Endothelial cell of umbilical vein (primary cell): ENCODE results near the gene GNAI1.

ENCODE experiments used
- EZH2 ChIP-seq: IDR thresholded peaks from 2 replicates; pipeline ENCODE4 v1.6.1; 2012; ENCODE audit warnings: borderline replicate concordance, low read depth, mild to moderate bottlenecking, moderate library complexity, low read length, inconsistent platforms; ENCODE audit not compliant: severe bottlenecking
- FOS ChIP-seq: IDR thresholded peaks from 2 replicates; pipeline ENCODE4 v1.6.1; 2011; ENCODE audit warnings: mild to moderate bottlenecking, low read length, moderate library complexity, borderline replicate concordance; ENCODE audit not compliant: insufficient read depth
- MYC ChIP-seq: IDR thresholded peaks from one replicate; pipeline ENCODE4 v1.6.1; 2011; ENCODE audit warnings: mild to moderate bottlenecking, low read depth, low read length
- POLR2A ChIP-seq: IDR thresholded peaks from 2 replicates; pipeline ENCODE4 v1.6.1; 2012; ENCODE audit warnings: low read depth, mild to moderate bottlenecking, control low read depth, low read length
- POLR2AphosphoS5 ChIP-seq: IDR thresholded peaks from 2 replicates; pipeline ENCODE4 v1.6.1; 2012; ENCODE audit warnings: low read depth, mild to moderate bottlenecking, control low read depth, low read length, moderate library complexity; ENCODE audit not compliant: insufficient read depth
- TF ChIP-seq, protein P1 (sequence below), 2 donors: IDR thresholded peaks; 1 replicate in 1 of 2; 2 replicates in 1 of 2; pipeline ENCODE4 v1.5.1; 2011; ENCODE audit warnings: low read length in 2 of 2, mild to moderate bottlenecking in 2 of 2, moderate library complexity in 2 of 2, control low read depth in 1 of 2, inconsistent platforms in 1 of 2, low read depth in 1 of 2; ENCODE audit not compliant: insufficient read depth in 1 of 2; ENCODE audit errors: extremely low read depth in 1 of 2
- TF ChIP-seq, protein P2 (sequence below): IDR thresholded peaks from 2 replicates; pipeline ENCODE4 v1.6.1; 2011; ENCODE audit not compliant: insufficient read depth, insufficient read length

DNA sequence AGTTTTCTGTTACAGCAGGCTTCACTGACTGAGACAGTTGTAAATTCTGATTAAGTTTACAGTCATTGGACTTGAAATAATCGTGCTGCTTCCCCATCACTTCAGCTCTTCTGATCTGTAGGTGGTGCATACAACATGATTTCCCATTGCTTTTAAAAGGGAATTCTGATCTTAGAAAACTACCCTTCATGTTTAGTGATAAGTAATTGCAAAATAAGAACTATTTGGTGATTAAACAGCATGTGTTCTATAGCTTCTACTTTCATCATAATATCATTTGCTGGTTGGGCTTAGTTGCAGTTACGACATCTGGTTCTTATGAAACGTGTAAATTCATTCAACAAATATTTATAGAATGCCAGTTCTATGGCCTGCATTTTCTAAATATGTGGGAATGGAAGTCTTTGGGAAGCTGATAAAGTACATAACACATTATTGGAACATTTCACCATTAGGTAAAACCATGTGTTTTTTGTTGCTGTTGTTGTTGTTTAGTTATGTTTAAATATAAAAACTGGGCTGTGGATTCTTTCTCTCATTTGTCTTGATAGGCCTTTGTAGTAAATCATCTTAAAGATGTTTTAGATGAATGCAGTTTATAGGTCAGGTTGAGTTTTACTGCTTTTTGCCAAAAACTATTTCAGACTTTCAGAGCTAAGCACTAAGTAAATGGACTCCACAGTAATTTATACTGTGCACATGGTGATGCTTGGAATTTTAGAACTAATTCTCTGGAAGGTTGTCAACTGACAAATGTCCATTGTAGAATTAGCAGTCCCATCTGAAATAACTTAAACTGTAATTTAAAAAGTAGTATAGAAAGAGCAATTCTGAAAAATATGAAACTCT lies 13.1 kb downstream of the GNAI1 start:
- TF ChIP-seq, protein P1, sequence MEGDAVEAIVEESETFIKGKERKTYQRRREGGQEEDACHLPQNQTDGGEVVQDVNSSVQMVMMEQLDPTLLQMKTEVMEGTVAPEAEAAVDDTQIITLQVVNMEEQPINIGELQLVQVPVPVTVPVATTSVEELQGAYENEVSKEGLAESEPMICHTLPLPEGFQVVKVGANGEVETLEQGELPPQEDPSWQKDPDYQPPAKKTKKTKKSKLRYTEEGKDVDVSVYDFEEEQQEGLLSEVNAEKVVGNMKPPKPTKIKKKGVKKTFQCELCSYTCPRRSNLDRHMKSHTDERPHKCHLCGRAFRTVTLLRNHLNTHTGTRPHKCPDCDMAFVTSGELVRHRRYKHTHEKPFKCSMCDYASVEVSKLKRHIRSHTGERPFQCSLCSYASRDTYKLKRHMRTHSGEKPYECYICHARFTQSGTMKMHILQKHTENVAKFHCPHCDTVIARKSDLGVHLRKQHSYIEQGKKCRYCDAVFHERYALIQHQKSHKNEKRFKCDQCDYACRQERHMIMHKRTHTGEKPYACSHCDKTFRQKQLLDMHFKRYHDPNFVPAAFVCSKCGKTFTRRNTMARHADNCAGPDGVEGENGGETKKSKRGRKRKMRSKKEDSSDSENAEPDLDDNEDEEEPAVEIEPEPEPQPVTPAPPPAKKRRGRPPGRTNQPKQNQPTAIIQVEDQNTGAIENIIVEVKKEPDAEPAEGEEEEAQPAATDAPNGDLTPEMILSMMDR (IDR thresholded peaks at IDR 0.05; ENCODE audit: extremely low read depth in 1 of 2, insufficient read depth in 1 of 2, low read depth in 1 of 2, low read length in 2 of 2) = no peak
- no peak for TF ChIP-seq POLR2A
- no peak for TF ChIP-seq FOS
- no peak for TF ChIP-seq EZH2
- TF ChIP-seq POLR2AphosphoS5 = no peak
- TF ChIP-seq, protein P2, sequence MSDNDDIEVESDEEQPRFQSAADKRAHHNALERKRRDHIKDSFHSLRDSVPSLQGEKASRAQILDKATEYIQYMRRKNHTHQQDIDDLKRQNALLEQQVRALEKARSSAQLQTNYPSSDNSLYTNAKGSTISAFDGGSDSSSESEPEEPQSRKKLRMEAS = no peak
- no peak for TF ChIP-seq MYC
